ENCODE results near the gene SYT13. TPM values are rescaled to one million over a fixed set of nuclear protein-coding genes. Genes with fewer than 3 reads are reported as not detected.

Gene SYT13
- total and polyA plus RNA-seq, 2 of the 4 experiments (the other 2 are of a cell fraction) = not detected

DNA sequence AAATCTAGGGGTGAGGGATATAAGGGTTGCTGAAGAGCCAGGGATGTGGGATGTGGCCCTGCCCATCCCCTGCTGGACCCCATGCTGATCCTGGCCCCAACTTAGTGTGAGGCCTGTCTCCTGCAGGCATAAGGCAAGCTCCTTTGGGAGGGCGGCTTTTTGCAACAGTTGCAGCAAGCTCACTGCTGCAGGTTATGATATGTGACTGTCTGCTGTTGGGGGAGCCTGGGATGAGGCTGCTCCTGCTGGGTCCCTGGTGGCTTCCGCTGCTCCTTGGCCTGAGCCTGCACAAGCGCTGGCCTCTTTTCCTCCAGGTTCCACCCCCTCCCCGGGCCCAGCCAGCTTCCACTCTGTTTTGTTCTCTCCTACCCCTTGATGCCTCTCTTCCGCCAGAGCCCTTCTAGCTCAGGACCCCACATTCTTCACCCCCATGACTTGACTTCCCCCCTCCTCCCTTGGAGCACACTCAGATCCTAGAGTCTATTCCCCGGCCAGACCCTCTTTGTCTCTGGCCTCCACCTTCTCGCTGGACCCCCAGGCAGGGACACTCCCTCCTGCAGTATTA, 35.0 kb upstream of the SYT13 start:
- Histone ChIP-seq H3K18ac (ENCODE audit: low read depth, low read length) (no peak overlapping the region), H2BK5ac (ENCODE audit: low read depth, low read length, poor library complexity, severe bottlenecking) (no peak overlapping the region), H3K56ac (ENCODE audit: extremely low read depth, insufficient read depth, low read length) (no peak overlapping the region), H2BK120ac (ENCODE audit: low read depth, low read length) (no peak overlapping the region), H2AK5ac (ENCODE audit: low read depth, low read length) (no peak overlapping the region), H4K20me1 (ENCODE audit: insufficient read depth, low read length) (no peaks in the 10 kb centered on the region), H3K23ac (ENCODE audit: low read depth, low read length) (no peak overlapping the region), H2BK20ac (ENCODE audit: low read depth, low read length) (no peak overlapping the region), H3K9me3 (ENCODE audit: control insufficient read depth, insufficient read depth, low read length) (no peaks in the 10 kb centered on the region), H3K9ac (ENCODE audit: low read depth, low read length) (no peak overlapping the region), H3K14ac (replicated peaks; ENCODE audit: low read depth, low read length) (no peak overlapping the region), H3K36me3 (ENCODE audit: control insufficient read depth, insufficient read depth, low read length) (no peaks in the 10 kb centered on the region), H3K4me3 (ENCODE audit: insufficient read depth, low read depth, low read length) (no peak overlapping the region), H4K5ac (ENCODE audit: low read depth, low read length) (no peak overlapping the region), H3K9me1 (ENCODE audit: insufficient read depth, low read length) (no peaks in the 10 kb centered on the region), H2AK9ac (replicated peaks; ENCODE audit: low read depth, low read length, poor library complexity) (no peak overlapping the region), H3K27me3 (ENCODE audit: control insufficient read depth, insufficient read depth, low read length) (peaks cover 5% of the 10 kb centered on the region; the same call in 1 of the 2 replicates), H3K4me2 (ENCODE audit: low read depth, low read length) (no peak overlapping the region), H2AFZ (replicated peaks; ENCODE audit: low read length, poor library complexity) (no peak overlapping the region), H3K4ac (ENCODE audit: low read depth, low read length) (no peak overlapping the region), H3K79me1 (ENCODE audit: low read depth in 1 of 2, low read length in 2 of 2) (no peaks in the 10 kb centered on the region), H2BK15ac (ENCODE audit: low read depth, low read length) (no peak overlapping the region), H3K4me1 (ENCODE audit: control insufficient read depth, insufficient read depth, low read length) (no peaks in the 10 kb centered on the region), H4K91ac (ENCODE audit: insufficient read depth, low read depth, low read length) (no peak overlapping the region), H3K27ac (ENCODE audit: insufficient read depth, low read length) (no peak overlapping the region), H4K8ac (ENCODE audit: low read depth in 2 of 2, low read length in 2 of 2) (no peak overlapping the region)
- POLR2A ChIA-PET (ENCODE audit: unreplicated experiment) = no interaction called here
- dilution Hi-C loops (cut with HindIII; ENCODE audit: low sequenced_read_pairs, unreplicated experiment) (no loop called here), intact Hi-C loops (cut with micrococcal nuclease) (no loop called here), in situ Hi-C loops (cut with MboI; ENCODE audit: low sequenced_read_pairs) (loop anchor here (10.0 kb wide), 1 partner anchor 206 kb away; no protein-coding TSS in a partner anchor)
- no TSS peak for BruUV-seq (replicated peaks)
- TF ChIP-seq RCOR1 (IDR thresholded peaks at IDR 0.05; ENCODE audit: insufficient replicate concordance, low read length) (no peak), POLR2A (IDR thresholded peaks at IDR 0.05; ENCODE audit: low read depth, low read length) (no peak), SMC3 (IDR thresholded peaks at IDR 0.05; ENCODE audit: low read depth, low read length) (no peak), RAD21 (IDR thresholded peaks at IDR 0.05; ENCODE audit: low read length) (no peak), FOS (IDR thresholded peaks at IDR 0.05; ENCODE audit: low read depth, low read length) (no peak), CHD1 (IDR thresholded peaks at IDR 0.05; ENCODE audit: low read depth, low read length) (no peak), MAFK (IDR thresholded peaks at IDR 0.05; ENCODE audit: low read depth, low read length) (no peak)
- TF ChIP-seq, protein P1, sequence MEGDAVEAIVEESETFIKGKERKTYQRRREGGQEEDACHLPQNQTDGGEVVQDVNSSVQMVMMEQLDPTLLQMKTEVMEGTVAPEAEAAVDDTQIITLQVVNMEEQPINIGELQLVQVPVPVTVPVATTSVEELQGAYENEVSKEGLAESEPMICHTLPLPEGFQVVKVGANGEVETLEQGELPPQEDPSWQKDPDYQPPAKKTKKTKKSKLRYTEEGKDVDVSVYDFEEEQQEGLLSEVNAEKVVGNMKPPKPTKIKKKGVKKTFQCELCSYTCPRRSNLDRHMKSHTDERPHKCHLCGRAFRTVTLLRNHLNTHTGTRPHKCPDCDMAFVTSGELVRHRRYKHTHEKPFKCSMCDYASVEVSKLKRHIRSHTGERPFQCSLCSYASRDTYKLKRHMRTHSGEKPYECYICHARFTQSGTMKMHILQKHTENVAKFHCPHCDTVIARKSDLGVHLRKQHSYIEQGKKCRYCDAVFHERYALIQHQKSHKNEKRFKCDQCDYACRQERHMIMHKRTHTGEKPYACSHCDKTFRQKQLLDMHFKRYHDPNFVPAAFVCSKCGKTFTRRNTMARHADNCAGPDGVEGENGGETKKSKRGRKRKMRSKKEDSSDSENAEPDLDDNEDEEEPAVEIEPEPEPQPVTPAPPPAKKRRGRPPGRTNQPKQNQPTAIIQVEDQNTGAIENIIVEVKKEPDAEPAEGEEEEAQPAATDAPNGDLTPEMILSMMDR (conservative IDR thresholded peaks at IDR 0.05; ENCODE audit: low read depth, low read length) = no peak
- DNase-seq = no peak
- no peak for ATAC-seq (ENCODE audit: low read depth)
- CTCF ChIA-PET = no interaction called here
- 56% methylated on average over 6 of the region's 7 CpGs; no CpG with 5 or more reads in 1 of the 2 experiments for WGBS, 2 experiments (ENCODE audit: extremely low coverage in 2 of 2, insufficient read length in 1 of 2)
